Endothelial cell of umbilical vein (primary cell): ENCODE measurements around the gene CYTH2. TPM values are rescaled to one million over a fixed set of nuclear protein-coding genes. Genes with fewer than 3 reads are reported as not detected.

Source experiments
- BruUV-seq: library from RNA; stranded (reverse); fragments of 400-500 nt; replicated peaks from 2 replicates; lab custom pipeline; 2021; lab: Mats Ljungman, UMichigan
- CTCF ChIA-PET: fragments of 300-600, 350-600 bp; sonication (Branson Sonifier 250); formaldehyde crosslinking; loops from one replicate; lab custom pipeline; 2021; ENCODE audit warnings: antibody characterized with exemption, inconsistent platforms; lab: Charles Lee
- POLR2A ChIA-PET: fragments of 300-600, 350-600 bp; sonication (Branson Sonifier 250); formaldehyde crosslinking; loops from one replicate; lab custom pipeline; 2021; ENCODE audit warnings: antibody characterized with exemption, inconsistent platforms; lab: Charles Lee
- DNase-seq: peaks from one replicate; pipeline ENCODE4 v3.0.0-alpha.2; 2011; ENCODE audit warnings: low read depth, low spot score
- FAIRE-seq: peaks from 2 replicates; lab custom pipeline; 2011; peaks lifted over from hg19 to GRCh38; lab: Jason Lieb, UNC
- H2AFZ ChIP-seq: 2 replicates; pipeline ENCODE4 v1.6.0; 2012; ENCODE audit warnings: low read depth, low read length, control low read depth, inconsistent platforms
- H3K27ac ChIP-seq: 2 replicates; pipeline ENCODE4 v1.5.1; 2011; ENCODE audit warnings: low read depth, mild to moderate bottlenecking, control low read depth, low read length, moderate library complexity; ENCODE audit not compliant: insufficient read depth
- H3K27me3 ChIP-seq, 2 experiments: 2 replicates each; pipeline versions ENCODE4 v1.6.0 to v1.6.1; 2011; ENCODE audit warnings: low read length in 2 of 2, mixed read lengths in 1 of 2; ENCODE audit not compliant: control insufficient read depth in 2 of 2, insufficient read depth in 2 of 2
- H3K36me3 ChIP-seq, 2 experiments: 2 replicates in 1 of 2; 3 replicates in 1 of 2; pipeline ENCODE4 v1.5.1; 2011; ENCODE audit warnings: low read length in 2 of 2, mild to moderate bottlenecking in 1 of 2, moderate library complexity in 1 of 2; ENCODE audit not compliant: control insufficient read depth in 2 of 2, insufficient read depth in 2 of 2; ENCODE audit errors: extremely low read depth in 1 of 2
- H3K4me1 ChIP-seq: 3 replicates; pipeline ENCODE4 v1.5.1; 2011; ENCODE audit warnings: mild to moderate bottlenecking, low read length; ENCODE audit not compliant: control insufficient read depth, insufficient read depth; ENCODE audit errors: extremely low read depth
- H3K4me2 ChIP-seq: 2 replicates; pipeline ENCODE4 v1.6.1; 2011; ENCODE audit warnings: low read length, control low read depth, mixed read lengths; ENCODE audit not compliant: insufficient read depth
- H3K4me3 ChIP-seq, 3 experiments: fragments of 200-600 bp in 1 of 3; sonication (generic), shearing (Covaris generic) in 1 of 3; replicated peaks in 1 of 3; 2 replicates each; pipeline ENCODE4 v1.5.1; 2011 to 2016; ENCODE audit warnings: control low read depth in 3 of 3, low read length in 3 of 3, mild to moderate bottlenecking in 2 of 3, inconsistent platforms in 1 of 3, low read depth in 1 of 3, moderate library complexity in 1 of 3; ENCODE audit not compliant: insufficient read depth in 1 of 3
- H3K79me2 ChIP-seq: 2 replicates; pipeline ENCODE4 v1.6.0; 2012; ENCODE audit warnings: low read length, inconsistent platforms; ENCODE audit not compliant: control insufficient read depth, insufficient read depth
- H3K9ac ChIP-seq: replicated peaks from 2 replicates; pipeline ENCODE3; 2011; ENCODE audit warnings: low read length, control low read depth; ENCODE audit not compliant: insufficient read depth; ENCODE audit errors: extremely low read depth
- H3K9me1 ChIP-seq: replicated peaks from 3 replicates; pipeline ENCODE4 v1.6.0; 2011; ENCODE audit warnings: mild to moderate bottlenecking, low read length; ENCODE audit not compliant: control insufficient read depth, insufficient read depth; ENCODE audit errors: extremely low read depth
- H3K9me3 ChIP-seq: replicated peaks from 2 replicates; pipeline ENCODE4 v1.5.1; 2012; ENCODE audit warnings: low read length, inconsistent platforms; ENCODE audit not compliant: control insufficient read depth, insufficient read depth
- H4K20me1 ChIP-seq: replicated peaks from 2 replicates; pipeline ENCODE3; 2011; ENCODE audit warnings: mild to moderate bottlenecking, low read length; ENCODE audit not compliant: control insufficient read depth, insufficient read depth; ENCODE audit errors: extremely low read depth
- CTCF ChIP-seq, 2 donors: IDR thresholded peaks; 1 replicate in 1 of 2; 2 replicates in 1 of 2; pipeline ENCODE4 v1.5.1; 2011; ENCODE audit warnings: low read length in 2 of 2, mild to moderate bottlenecking in 2 of 2, moderate library complexity in 2 of 2, control low read depth in 1 of 2, inconsistent platforms in 1 of 2, low read depth in 1 of 2; ENCODE audit not compliant: insufficient read depth in 1 of 2; ENCODE audit errors: extremely low read depth in 1 of 2
- EZH2 ChIP-seq: IDR thresholded peaks from 2 replicates; pipeline ENCODE4 v1.6.1; 2012; ENCODE audit warnings: borderline replicate concordance, low read depth, mild to moderate bottlenecking, moderate library complexity, low read length, inconsistent platforms; ENCODE audit not compliant: severe bottlenecking
- FOS ChIP-seq: IDR thresholded peaks from 2 replicates; pipeline ENCODE4 v1.6.1; 2011; ENCODE audit warnings: mild to moderate bottlenecking, low read length, moderate library complexity, borderline replicate concordance; ENCODE audit not compliant: insufficient read depth
- GATA2 ChIP-seq: IDR thresholded peaks from 2 replicates; pipeline ENCODE4 v1.7.0; 2011; ENCODE audit warnings: low read depth, mild to moderate bottlenecking, moderate library complexity, mixed read lengths, low read length; ENCODE audit not compliant: insufficient read length, insufficient read depth
- JUN ChIP-seq: IDR thresholded peaks from 2 replicates; pipeline ENCODE4 v1.6.1; 2011; ENCODE audit warnings: borderline replicate concordance, low read depth; ENCODE audit not compliant: insufficient read length, insufficient read depth
- MAX ChIP-seq: IDR thresholded peaks from 2 replicates; pipeline ENCODE4 v1.6.1; 2011; ENCODE audit not compliant: insufficient read depth, insufficient read length
- MYC ChIP-seq: IDR thresholded peaks from one replicate; pipeline ENCODE4 v1.6.1; 2011; ENCODE audit warnings: mild to moderate bottlenecking, low read depth, low read length
- POLR2A ChIP-seq: IDR thresholded peaks from 2 replicates; pipeline ENCODE4 v1.6.1; 2012; ENCODE audit warnings: low read depth, mild to moderate bottlenecking, control low read depth, low read length
- POLR2AphosphoS5 ChIP-seq: IDR thresholded peaks from 2 replicates; pipeline ENCODE4 v1.6.1; 2012; ENCODE audit warnings: low read depth, mild to moderate bottlenecking, control low read depth, low read length, moderate library complexity; ENCODE audit not compliant: insufficient read depth
- dilution Hi-C: fragments of 300-500 bp; cut with MboI; formaldehyde crosslinking; loops from one replicate; pipeline ENCODE4 v1.15.0; 2019; ENCODE audit warnings: low sequenced_read_pairs; ENCODE audit not compliant: extremely low pct_ligation_motif_present
- intact Hi-C: fragments of 100-400 bp; cut with micrococcal nuclease; formaldehyde crosslinking; loops from one replicate; pipeline ENCODE4 v1.10.0; 2022
- polyA plus RNA-seq, 4 experiments: library from polyadenylated mRNA; depleted of rRNA in 3 of 4; stranded (reverse) in 3 of 4; unstranded in 1 of 4; fragments of >200 nt; gene quantifications; 2 replicates each; pipeline versions ENCODE4 v1.2.1 to v1.2.3, GENCODE V29; 2011 to 2012; ENCODE audit warnings: missing spikeins in 1 of 4
- total RNA-seq: library from RNA; stranded (reverse); gene quantifications from 2 replicates; pipeline ENCODE4 v1.2.3, GENCODE V29; 2021

Gene CYTH2
- total and polyA plus RNA-seq, 2 donors (not counting 3 experiments of a cell fraction or from before 2014, with no cell fraction given), result 98.4 to 119 TPM

- H3K9me3 ChIP-seq, result no peaks in the 10 kb centered on the region
- peak overlapping the region; percentile 57 to 69 (median 62) for H3K4me3 ChIP-seq
- H3K27ac ChIP-seq, result no peak overlapping the region
- peak overlapping the region; percentile 68 for H3K9ac ChIP-seq
- dilution Hi-C loops, result no loop called here
- peak overlapping the region; percentile 100 for H2AFZ ChIP-seq
- peak overlapping the region; percentile 71 for H3K4me2 ChIP-seq
- peaks cover 3 to 14% of the 10 kb centered on the region in 2 experiments for H3K27me3 ChIP-seq
- H3K4me1 ChIP-seq, result peaks cover 11% of the 10 kb centered on the region
- no peak for FAIRE-seq
- no TSS peak for BruUV-seq
- no peak for TF ChIP-seq FOS
- no peak for TF ChIP-seq GATA2
- no peak for TF ChIP-seq CTCF (IDR thresholded peaks at IDR 0.05; ENCODE audit: extremely low read depth in 1 of 2, insufficient read depth in 1 of 2, low read depth in 1 of 2, low read length in 2 of 2)
- TF ChIP-seq POLR2AphosphoS5, result no peak
- TF ChIP-seq MAX, result no peak
- no peak for TF ChIP-seq JUN
- no peak for TF ChIP-seq MYC
- TF ChIP-seq POLR2A, result no peak
- TF ChIP-seq EZH2, result no peak
- ChIA-PET CTCF (interaction anchor here (0.8 to 1.6 kb wide), 7 partner anchors 12 to 160 kb away, joined by 3 to 17 read pairs (median 6); partner anchors contain the start of gene KDELR1), POLR2A (interaction anchor here (1.0 to 1.5 kb wide), 2 partner anchors 18 to 126 kb away, joined by 3 to 4 read pairs; partner anchors contain the start of gene SPHK2)
- no peaks in the 10 kb centered on the region for H3K36me3 ChIP-seq
- no peaks in the 10 kb centered on the region for H4K20me1 ChIP-seq
- DNase-seq, result no peak
- no peaks in the 10 kb centered on the region for H3K9me1 ChIP-seq
- H3K79me2 ChIP-seq, result no peaks in the 10 kb centered on the region
- intact Hi-C loops, result loop anchor here (2.0 kb wide), 1 partner anchor 25 kb away; the partner anchor contains the start of gene CYTH2
Observed at GRCh38 chr19:48493718-48494401, 24.7 kb downstream of the CYTH2 start.
